Tibial artery (tissue), 4 donors: ENCODE results near the gene MYMX.

Source experiments
- DNase-seq, 2 donors: peaks; one replicate each; pipeline ENCODE4 v3.0.0-alpha.2; 2019
- H3K27ac ChIP-seq, 2 donors: fragments of 200-600 bp; sonication (generic) in 1 of 2; 1 replicate in 1 of 2; 2 replicates in 1 of 2; pipeline ENCODE4 v1.5.1; 2018 to 2019; ENCODE audit warnings: mild to moderate bottlenecking in 1 of 2
- H3K27me3 ChIP-seq, 2 donors: fragments of 200-600 bp; sonication (generic) in 1 of 2; one replicate each; pipeline versions ENCODE4 v1.5.1 to v1.6.0; 2016 to 2019
- H3K36me3 ChIP-seq, 3 donors: fragments of 200-600 bp; sonication (generic) in 2 of 3; one replicate each; pipeline ENCODE4 v1.5.1; 2016 to 2019; ENCODE audit warnings: mild to moderate bottlenecking in 2 of 3
- H3K4me1 ChIP-seq, 4 donors: fragments of 200-600 bp; sonication (generic) in 2 of 4; 1 replicate in 3 of 4; 2 replicates in 1 of 4; pipeline ENCODE4 v1.5.1; 2016 to 2019
- H3K4me3 ChIP-seq, 2 donors: fragments of 200-600 bp; sonication (generic) in 1 of 2; 1 replicate in 1 of 2; 2 replicates in 1 of 2; pipeline ENCODE4 v1.5.1; 2018 to 2019; ENCODE audit warnings: mild to moderate bottlenecking in 2 of 2
- H3K9me3 ChIP-seq, 3 donors: fragments of 200-600 bp; sonication (generic) in 1 of 3; one replicate each; pipeline ENCODE4 v1.5.1; 2016 to 2019
- CTCF ChIP-seq, 2 experiments: fragments of 200-600 bp in 1 of 2; fragments of 450-650 bp in 1 of 2; IDR thresholded peaks; one replicate each; pipeline ENCODE4 v1.5.1; 2017 to 2019; ENCODE audit warnings: antibody characterized with exemption in 2 of 2, mild to moderate bottlenecking in 1 of 2, moderate library complexity in 1 of 2
- intact Hi-C: fragments of 100-400 bp; cut with DNase I; formaldehyde crosslinking; loops from one replicate; pipeline ENCODE4 v1.15.0; 2023; ENCODE audit warnings: low total_unique reads

MYMX gene

GRCh38 chr6:44216677-44217331 lies at the start of gene MYMX:
Gene MYMX (plus strand): TSS chr6:44216926. CDS start chr6:44217472, 546 bp downstream.
- Histone ChIP-seq H3K36me3 (no peaks in the 10 kb centered on the region), H3K27ac (peak within 1 kb of the TSS; percentile 97 to 99), H3K9me3 (no peaks in the 10 kb centered on the region), H3K4me1 (peaks cover 0 to 48% (median 37%) of the 10 kb centered on the region in 4 donors), H3K27me3 (no peaks in the 10 kb centered on the region), H3K4me3 (no peak within 1 kb of the TSS)
- TF ChIP-seq CTCF (IDR thresholded peaks at IDR 0.05): no peak
- intact Hi-C loops: no loop called here
- peak; percentile 59 to 71 for DNase-seq

- Histone ChIP-seq H3K9me3 (no peaks in the 10 kb centered on the region), H3K4me1 (peaks cover 0 to under 1% (median 0%) of the 10 kb centered on the region in 4 donors), H3K36me3 (no peaks in the 10 kb centered on the region), H3K4me3 (no peak overlapping the region), H3K27me3 (peaks cover 0 to 23% of the 10 kb centered on the region in 2 donors), H3K27ac (no peak overlapping the region)
- intact Hi-C loops: no loop called here
- no peak for TF ChIP-seq CTCF (IDR thresholded peaks at IDR 0.05)
- DNase-seq: no peak
Measured at GRCh38 chr6:44167567-44167966, 49.2 kb upstream of the MYMX start.

GRCh38 chr6:44169154-44169553 lies 47.6 kb upstream of the MYMX start:
- H3K4me3 ChIP-seq: no peak overlapping the region
- H3K36me3 ChIP-seq: no peaks in the 10 kb centered on the region
- intact Hi-C loops: no loop called here
- DNase-seq: no peak
- peaks cover 0 to 13% of the 10 kb centered on the region in 2 donors for H3K27me3 ChIP-seq
- no peaks in the 10 kb centered on the region for H3K9me3 ChIP-seq
- peaks cover 0 to 6% (median 2%) of the 10 kb centered on the region in 4 donors for H3K4me1 ChIP-seq
- TF ChIP-seq CTCF (IDR thresholded peaks at IDR 0.05): no peak
- H3K27ac ChIP-seq: no peak overlapping the region

GRCh38 chr6:44169886-44170570 lies 46.7 kb upstream of the MYMX start:
- no peak overlapping the region for H3K27ac ChIP-seq
- intact Hi-C loops: loop anchor here (5.0 kb wide), 2 partner anchors 62 to 87 kb away; partner anchors contain the start of gene SLC35B2

More at GRCh38 chr6:44169886-44170570, 46.7 kb upstream of the MYMX start:
- Histone ChIP-seq H3K27me3 (peaks cover 0 to 10% of the 10 kb centered on the region in 2 donors), H3K4me1 (peaks cover 0 to 6% (median 2%) of the 10 kb centered on the region in 4 donors), H3K4me3 (no peak overlapping the region), H3K9me3 (no peaks in the 10 kb centered on the region), H3K36me3 (no peaks in the 10 kb centered on the region)
- no peak for TF ChIP-seq CTCF (IDR thresholded peaks at IDR 0.05)
- no peak for DNase-seq
